Measurements from ENCODE around the gene PSMF1.

- TF ChIP-seq POLR2AphosphoS5 (IDR thresholded peaks at IDR 0.05) = no peak
- TF ChIP-seq CTCF (IDR thresholded peaks at IDR 0.05) = no peak
Observed at GRCh38 chr20:1202762-1203504, 84.5 kb downstream of the PSMF1 start, which contains the start of gene C20orf202.

Data from stomach (tissue), 4 donors.